Activated T-cell treated with anti-CD3 and anti-CD28 coated beads for 4 hours (primary cell): ENCODE results near the gene PDE7B.

Experiments
- DNase-seq: peaks from one replicate; pipeline ENCODE4 v3.0.0-alpha.2; 2020

The PDE7B gene

GRCh38 chr6:135938576-135939207 lies 87.2 kb downstream of the PDE7B start:
- DNase-seq, result no peak

GRCh38 chr6:135939208-135939591 lies 87.7 kb downstream of the PDE7B start:
- DNase-seq, result no peak

- DNase-seq, result no peak
Measured at GRCh38 chr6:135940616-135941167, 89.2 kb downstream of the PDE7B start.

GRCh38 chr6:135941275-135942025 lies 89.9 kb downstream of the PDE7B start:
- no peak for DNase-seq

- no peak for DNase-seq
Measured at GRCh38 chr6:135944120-135944519, 92.6 kb downstream of the PDE7B start.

GRCh38 chr6:135946674-135947073 lies 95.2 kb downstream of the PDE7B start:
- no peak for DNase-seq

GRCh38 chr6:135950669-135951068 lies 99.2 kb downstream of the PDE7B start:
- DNase-seq, result no peak

- DNase-seq, result no peak
Measured at GRCh38 chr6:135951169-135951568, 99.7 kb downstream of the PDE7B start.

GRCh38 chr6:135953818-135954217 lies 102.3 kb downstream of the PDE7B start:
- no peak for DNase-seq

- DNase-seq, result no peak
Measured at GRCh38 chr6:135955099-135955498, 103.6 kb downstream of the PDE7B start.

GRCh38 chr6:135962731-135963130 lies 111.2 kb downstream of the PDE7B start:
- no peak for DNase-seq

GRCh38 chr6:135970750-135971149 lies 119.2 kb downstream of the PDE7B start:
- DNase-seq, result no peak

GRCh38 chr6:135971351-135971750 lies 119.8 kb downstream of the PDE7B start:
- DNase-seq, result no peak

- no peak for DNase-seq
Measured at GRCh38 chr6:135972150-135972549, 120.6 kb downstream of the PDE7B start.

GRCh38 chr6:135972586-135972985 lies 121.1 kb downstream of the PDE7B start:
- no peak for DNase-seq

GRCh38 chr6:135974426-135974825 lies 122.9 kb downstream of the PDE7B start:
- DNase-seq, result no peak

- no peak for DNase-seq
Measured at GRCh38 chr6:135976585-135976984, 125.1 kb downstream of the PDE7B start.

GRCh38 chr6:135983093-135983492 lies 131.6 kb downstream of the PDE7B start:
- no peak for DNase-seq

- no peak for DNase-seq
Measured at GRCh38 chr6:135983718-135984343, 132.3 kb downstream of the PDE7B start.

GRCh38 chr6:135985471-135985870 lies 134.0 kb downstream of the PDE7B start:
- no peak for DNase-seq

- DNase-seq, result no peak
Measured at GRCh38 chr6:135987226-135987625, 135.7 kb downstream of the PDE7B start.

GRCh38 chr6:135990439-135990838 lies 138.9 kb downstream of the PDE7B start:
- no peak for DNase-seq

GRCh38 chr6:135990855-135991464 lies 139.5 kb downstream of the PDE7B start:
- DNase-seq, result no peak
